Mammary epithelial cell (primary cell): ENCODE measurements around the gene SCMH1.

Source experiments
- EZH2 ChIP-seq: IDR thresholded peaks from 2 replicates; pipeline ENCODE4 v1.6.1; 2012; ENCODE audit warnings: low read length, inconsistent platforms, borderline replicate concordance
- TF ChIP-seq, protein P1 (sequence below), 2 donors: IDR thresholded peaks in 1 of 2; conservative IDR thresholded peaks in 1 of 2; 2 replicates each; pipeline ENCODE4 v1.5.1; 2011 to 2012; ENCODE audit warnings: inconsistent platforms in 2 of 2, low read length in 2 of 2, mild to moderate bottlenecking in 2 of 2, control low read depth in 1 of 2, low read depth in 1 of 2; ENCODE audit not compliant: insufficient read depth in 1 of 2; ENCODE audit errors: extremely low read depth in 1 of 2

DNA sequence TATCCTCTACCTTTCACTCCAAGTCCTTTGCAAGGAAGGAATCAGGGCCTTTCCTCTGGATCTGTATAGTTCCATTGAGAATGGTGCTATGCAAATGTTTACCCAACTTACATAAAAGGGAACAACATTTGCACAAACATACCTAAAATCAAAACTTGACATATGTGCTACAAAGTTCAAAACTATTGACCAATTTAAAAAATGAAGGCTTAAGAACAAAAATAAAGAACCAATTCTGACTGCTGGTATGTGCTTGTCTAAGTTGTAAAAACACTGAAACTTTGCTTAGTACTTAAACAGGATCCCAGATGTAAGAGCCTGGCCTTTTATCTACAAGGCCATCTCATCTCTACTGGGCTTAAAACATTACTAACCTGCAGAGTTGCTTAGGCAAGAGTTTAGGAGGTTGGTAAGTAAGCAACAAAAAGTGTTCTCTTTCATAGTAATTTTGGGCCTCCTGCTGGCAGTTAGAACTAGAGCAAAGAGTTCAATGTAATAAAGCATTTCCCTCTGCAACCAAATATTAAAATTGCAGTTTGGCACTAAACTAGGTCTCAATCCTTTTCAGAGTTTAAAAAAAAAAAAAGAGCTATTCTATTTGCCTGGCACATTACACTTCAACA, 2.0 kb downstream of the SCMH1 start:
- TF ChIP-seq, protein P1, sequence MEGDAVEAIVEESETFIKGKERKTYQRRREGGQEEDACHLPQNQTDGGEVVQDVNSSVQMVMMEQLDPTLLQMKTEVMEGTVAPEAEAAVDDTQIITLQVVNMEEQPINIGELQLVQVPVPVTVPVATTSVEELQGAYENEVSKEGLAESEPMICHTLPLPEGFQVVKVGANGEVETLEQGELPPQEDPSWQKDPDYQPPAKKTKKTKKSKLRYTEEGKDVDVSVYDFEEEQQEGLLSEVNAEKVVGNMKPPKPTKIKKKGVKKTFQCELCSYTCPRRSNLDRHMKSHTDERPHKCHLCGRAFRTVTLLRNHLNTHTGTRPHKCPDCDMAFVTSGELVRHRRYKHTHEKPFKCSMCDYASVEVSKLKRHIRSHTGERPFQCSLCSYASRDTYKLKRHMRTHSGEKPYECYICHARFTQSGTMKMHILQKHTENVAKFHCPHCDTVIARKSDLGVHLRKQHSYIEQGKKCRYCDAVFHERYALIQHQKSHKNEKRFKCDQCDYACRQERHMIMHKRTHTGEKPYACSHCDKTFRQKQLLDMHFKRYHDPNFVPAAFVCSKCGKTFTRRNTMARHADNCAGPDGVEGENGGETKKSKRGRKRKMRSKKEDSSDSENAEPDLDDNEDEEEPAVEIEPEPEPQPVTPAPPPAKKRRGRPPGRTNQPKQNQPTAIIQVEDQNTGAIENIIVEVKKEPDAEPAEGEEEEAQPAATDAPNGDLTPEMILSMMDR (conservative IDR thresholded peaks at IDR 0.05 in 1 of 2, IDR thresholded peaks at IDR 0.05 in 1 of 2; ENCODE audit: extremely low read depth in 1 of 2, insufficient read depth in 1 of 2, low read depth in 1 of 2, low read length in 2 of 2): peak; percentile 24 to 53
- no peak for TF ChIP-seq EZH2
